HG02852 (cell line): ENCODE measurements around the gene CDH23.
A peak's percentile ranks its signal among the peaks of the same experiment; 100 is the strongest.

Experiments
- ATAC-seq: cut with Tn5 transposase; IDR thresholded peaks from one replicate; pipeline ENCODE4 v1.9.1; 2021; ENCODE audit warnings: mild to moderate bottlenecking, moderate library complexity; ENCODE audit not compliant: unreplicated experiment

Gene CDH23

DNA sequence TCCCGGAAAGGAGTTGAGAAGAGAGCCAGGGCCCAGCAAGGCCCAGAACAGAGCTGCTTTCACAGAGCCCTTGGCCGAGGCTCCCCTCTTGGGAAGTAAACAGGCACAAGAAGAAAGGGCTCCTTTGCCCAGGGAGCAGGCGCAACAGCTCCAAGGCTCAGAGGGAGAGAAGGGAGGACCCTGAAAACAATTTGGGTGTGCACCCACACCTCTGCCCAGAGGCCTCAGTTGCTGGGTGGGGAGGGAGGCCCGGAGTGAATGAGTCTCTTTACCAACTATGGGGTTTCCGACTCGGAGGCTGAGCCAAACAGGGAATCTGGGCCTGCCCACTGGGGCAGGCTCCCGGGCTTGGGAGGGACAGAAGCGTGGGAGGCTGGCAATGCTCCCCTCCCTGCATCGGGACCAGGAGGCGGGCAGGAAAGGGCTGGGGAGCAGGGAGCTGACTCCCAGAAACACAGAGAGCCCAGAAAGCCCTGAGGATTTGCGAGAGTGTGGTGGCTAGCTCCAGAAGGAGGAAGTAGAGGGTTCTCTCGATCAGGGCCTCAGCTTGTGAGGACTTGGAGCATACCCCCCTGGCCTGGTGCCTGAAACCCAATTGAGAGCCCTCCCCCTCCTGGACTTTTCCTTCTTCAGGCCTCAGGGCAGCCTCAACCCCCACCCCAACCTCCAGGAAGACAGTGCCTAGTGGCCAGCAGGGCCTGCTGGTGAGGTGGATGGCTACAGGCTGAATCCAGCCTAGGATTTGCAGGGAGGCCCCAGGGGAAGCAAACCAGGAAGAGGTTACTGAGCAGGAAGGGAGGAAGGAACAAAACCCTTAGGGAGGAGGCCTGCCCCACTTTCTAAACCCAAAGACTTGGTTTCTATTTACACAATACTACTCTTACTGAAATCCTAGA is 316.7 kb downstream of the CDH23 start:
- ATAC-seq: no peak

DNA sequence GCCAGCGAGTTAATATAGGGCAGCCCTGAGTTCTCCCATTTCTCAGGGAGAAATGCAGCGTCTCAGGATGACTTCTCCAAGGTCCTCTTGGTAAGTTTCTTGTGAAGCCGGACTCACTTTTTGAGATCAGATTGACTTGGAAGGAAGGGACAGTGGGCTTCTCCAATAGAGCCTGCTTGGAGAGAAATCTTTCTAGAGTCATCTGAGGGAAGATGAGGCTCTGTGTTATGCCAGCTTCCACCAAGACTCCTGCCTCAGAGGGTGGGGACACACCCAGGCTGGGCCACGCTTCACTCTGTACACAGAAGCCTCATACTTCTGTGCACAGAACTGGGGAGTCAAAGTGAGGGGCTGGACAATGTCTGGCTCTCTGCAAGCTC is 317.3 kb downstream of the CDH23 start:
- ATAC-seq: no peak

DNA sequence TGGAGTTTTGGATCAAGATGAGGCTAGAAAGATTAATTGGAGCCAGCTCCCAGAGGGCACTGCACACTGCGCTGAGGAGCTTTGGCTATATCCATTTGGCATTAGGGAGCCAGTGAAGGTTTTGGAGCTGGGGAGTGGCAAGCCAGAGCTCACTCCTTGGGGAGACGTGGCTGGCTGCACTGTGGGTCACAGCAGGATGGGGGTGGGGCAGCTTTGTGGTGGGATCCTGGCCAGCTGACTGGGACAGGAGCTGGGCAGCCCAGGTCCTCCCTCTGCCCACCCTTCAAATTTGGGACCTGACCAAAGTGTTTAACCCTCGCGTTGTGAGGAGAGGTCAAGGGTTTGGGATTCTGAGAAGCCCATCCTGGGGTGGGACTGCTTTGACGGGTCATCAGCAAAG is 317.9 kb downstream of the CDH23 start:
- ATAC-seq: no peak

- ATAC-seq: no peak
Measured at GRCh38 chr10:71715026-71715425, 318.3 kb downstream of the CDH23 start.

GRCh38 chr10:71715860-71716259 is 319.1 kb downstream of the CDH23 start:
- ATAC-seq: no peak

- no peak for ATAC-seq
Measured at GRCh38 chr10:71716426-71716825, 319.7 kb downstream of the CDH23 start.

GRCh38 chr10:71717056-71717455 is 320.3 kb downstream of the CDH23 start:
- no peak for ATAC-seq

DNA sequence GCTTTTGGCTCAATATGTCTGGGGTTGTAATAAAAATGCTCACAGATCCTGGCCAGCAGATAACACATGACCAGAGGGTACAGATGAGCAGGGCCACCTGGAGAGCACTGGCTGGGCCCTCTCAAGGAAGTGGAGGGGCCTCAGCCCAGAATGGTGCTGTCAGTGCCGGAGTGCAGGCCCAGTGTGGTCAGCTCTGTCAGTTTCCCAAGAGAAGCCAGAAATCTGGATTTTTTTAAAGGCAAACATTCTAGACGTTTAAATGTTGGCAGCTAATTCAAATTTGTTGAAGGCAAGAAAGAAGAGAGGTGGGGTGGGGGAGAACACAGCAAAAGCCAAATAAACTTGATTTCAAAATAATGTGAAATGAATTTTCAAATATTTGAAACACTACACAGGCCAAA is 320.8 kb downstream of the CDH23 start:
- no peak for ATAC-seq

DNA sequence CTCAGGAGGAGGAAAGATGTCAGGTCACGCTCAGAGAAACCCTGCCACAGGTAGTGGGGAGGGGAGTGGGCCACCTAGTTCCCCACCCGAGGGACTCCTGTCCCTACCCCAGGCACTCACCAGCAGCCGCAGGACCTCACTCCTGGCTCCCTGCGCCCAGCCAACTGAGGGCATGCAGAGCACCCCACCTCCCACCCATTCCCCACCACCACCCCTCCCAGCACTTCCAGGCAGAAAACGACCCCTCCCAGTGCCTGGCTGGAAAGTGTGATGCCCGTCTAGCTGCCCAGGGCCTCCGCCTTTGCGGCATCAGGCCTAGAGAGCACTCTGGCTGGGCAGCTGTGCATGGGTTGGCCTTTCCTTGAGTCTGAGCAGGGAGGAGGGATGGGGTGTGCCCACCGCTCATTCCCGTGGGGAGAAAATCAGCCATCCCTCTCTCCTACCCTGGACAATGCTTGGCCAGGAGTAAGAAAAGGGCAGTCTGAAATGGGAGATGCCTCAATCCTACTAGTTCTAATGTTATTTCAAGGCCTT is 321.5 kb downstream of the CDH23 start:
- ATAC-seq: no peak

DNA sequence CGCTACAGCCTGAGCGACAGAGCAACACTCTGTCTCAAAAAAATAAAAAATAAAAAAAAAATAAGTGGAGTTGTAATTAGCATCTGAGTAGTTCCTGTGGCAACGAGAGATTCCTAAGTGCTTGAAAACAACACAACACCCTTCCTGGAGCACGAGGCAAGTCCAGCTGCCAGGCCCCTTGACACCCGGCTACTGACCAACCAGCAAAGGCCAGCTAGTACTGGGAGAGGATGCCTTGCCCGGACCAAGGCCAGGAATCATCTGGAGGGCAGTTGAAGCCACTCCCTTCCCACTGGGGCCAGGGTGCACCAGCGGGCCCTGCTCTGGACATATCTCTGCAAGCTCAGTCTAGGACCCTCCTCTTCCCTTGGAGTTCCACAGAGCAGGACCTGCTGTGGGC is 322.3 kb downstream of the CDH23 start:
- ATAC-seq: no peak

GRCh38 chr10:71719464-71720201 is 322.9 kb downstream of the CDH23 start, which contains the start of gene C10orf105:
TSS of gene C10orf105 (minus strand) at chr10:71719778. CDS start at chr10:71716337, 3,441 bp downstream.
- ATAC-seq: no peak

- ATAC-seq: no peak
Measured at GRCh38 chr10:71720288-71720687, 323.6 kb downstream of the CDH23 start.

- no peak for ATAC-seq
Measured at GRCh38 chr10:71721313-71721712, 324.6 kb downstream of the CDH23 start.

- no peak for ATAC-seq
Measured at GRCh38 chr10:71722849-71723248, 326.1 kb downstream of the CDH23 start.

- no peak for ATAC-seq
Measured at GRCh38 chr10:71723311-71723710, 326.6 kb downstream of the CDH23 start.

GRCh38 chr10:71724539-71724938 is 327.8 kb downstream of the CDH23 start:
- no peak for ATAC-seq

- ATAC-seq: no peak
Measured at GRCh38 chr10:71725249-71725648, 328.5 kb downstream of the CDH23 start.

DNA sequence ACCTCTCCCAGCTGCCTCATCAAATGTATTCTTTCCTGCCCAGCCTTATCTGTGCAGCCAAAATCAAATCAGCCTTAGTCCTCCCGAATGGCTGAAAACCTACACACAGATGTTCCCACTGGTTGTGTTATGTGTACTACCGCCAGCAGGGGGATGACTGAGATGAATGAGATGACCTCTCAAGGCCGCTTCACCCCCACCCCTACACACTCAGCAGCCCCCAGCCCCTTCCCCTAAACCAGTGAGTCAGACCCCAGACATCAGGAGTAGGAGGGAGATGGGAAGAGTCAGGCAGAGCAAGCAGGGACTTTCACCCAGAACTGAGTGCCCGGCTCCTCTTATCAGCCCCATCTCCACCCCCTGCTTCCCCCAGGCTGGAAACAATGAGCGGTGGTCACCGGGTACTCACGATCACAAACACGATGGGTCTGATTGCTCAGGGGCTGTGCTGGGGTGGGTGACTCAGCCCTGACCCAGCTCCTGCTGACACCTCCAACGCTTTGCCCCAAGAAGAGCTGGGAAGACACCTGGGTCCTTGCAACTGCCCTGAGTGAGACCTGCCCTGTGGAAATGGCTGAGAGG is 329.4 kb downstream of the CDH23 start:
- no peak for ATAC-seq

DNA sequence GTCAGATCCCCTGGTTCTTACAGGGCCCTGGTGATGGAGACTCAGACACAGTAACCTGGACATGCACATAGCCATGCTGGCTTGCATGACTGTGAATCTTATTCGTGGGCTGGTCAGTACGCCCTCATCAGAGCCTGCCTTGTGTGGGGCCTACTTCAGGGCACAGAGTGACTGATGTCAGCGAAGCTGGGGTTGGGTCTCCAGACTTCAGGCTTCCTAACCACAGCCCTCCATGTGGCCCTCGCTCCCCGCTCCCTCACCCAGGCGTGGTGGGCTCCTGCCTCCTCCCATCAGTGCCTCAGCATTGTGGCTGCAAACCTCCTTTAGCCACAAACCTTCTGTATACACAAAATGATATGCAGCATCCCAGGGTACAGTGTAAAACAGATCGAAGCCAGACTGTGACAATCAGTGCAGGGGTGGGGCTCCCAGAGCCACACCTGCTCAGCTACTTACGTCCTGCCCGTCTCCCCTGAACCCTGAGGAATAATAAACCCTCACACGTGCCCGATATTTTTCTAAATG is 329.9 kb downstream of the CDH23 start:
- no peak for ATAC-seq

DNA sequence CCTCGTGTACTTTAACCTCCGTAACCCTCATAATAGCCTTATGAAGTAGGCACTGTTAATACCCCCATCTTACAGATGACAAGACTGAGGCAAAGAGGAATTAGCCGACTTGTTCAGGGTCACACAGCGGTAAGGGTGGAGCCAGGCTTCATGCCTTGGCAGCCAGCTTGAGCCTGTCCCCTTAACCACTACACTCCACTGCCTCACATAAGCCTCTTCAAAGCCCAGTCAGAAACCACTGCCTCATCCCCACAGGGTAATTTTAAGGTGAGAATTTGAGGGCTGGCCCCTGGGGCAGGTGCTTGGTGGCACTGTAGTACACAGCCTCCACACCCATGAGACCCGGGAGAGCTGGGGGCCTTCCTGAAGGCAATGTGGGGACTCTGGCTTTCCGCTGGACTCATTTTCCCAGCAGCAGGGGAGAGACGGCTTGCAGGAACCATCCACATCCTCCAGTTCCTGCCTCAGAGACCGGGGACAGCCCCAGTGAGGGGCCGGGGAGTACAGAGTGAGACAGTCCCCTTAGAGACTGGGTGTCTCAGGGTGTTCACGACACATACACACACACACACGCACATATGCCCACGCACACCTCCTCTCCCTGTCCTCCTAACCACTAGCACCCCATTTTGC is 330.5 kb downstream of the CDH23 start:
- peak; percentile 45 for ATAC-seq
